ENCODE measurements around the gene ACSS2. TPM values are rescaled to one million over a fixed set of nuclear protein-coding genes. Genes with fewer than 3 reads are reported as not detected.

ACSS2 gene
- total RNA-seq, result 44.8 and 54.4 TPM in 2 replicates

GRCh38 chr20:34876406-34877282, at the start of gene ACSS2:
ACSS2 (plus strand) TSS chr20:34876612; CDS start chr20:34876646, 34 bp downstream.
- Mint-ChIP-seq H3K4me3 (peak within 1 kb of the TSS; percentile 96), H3K27me3 (no peaks in the 10 kb centered on the region), H3K27ac (peak within 1 kb of the TSS; percentile 89), H3K4me1 (peaks cover 59% of the 10 kb centered on the region), H3K9me3 (no peaks in the 10 kb centered on the region), H3K36me3 (ENCODE audit: low read depth) (peaks cover 6% of the 10 kb centered on the region)
- intact Hi-C loops (cut with micrococcal nuclease), result loop anchor here (1.0 to 5.0 kb wide), 4 partner anchors 15 to 884 kb away; partner anchors contain the start of genes GSS, MYH7B and RALY
- peak; percentile 99 for DNase-seq

- Mint-ChIP-seq H3K4me3 (no peak overlapping the region), H3K27me3 (peaks cover 28% of the 10 kb centered on the region), H3K36me3 (ENCODE audit: low read depth) (peaks cover 2% of the 10 kb centered on the region), H3K9me3 (no peaks in the 10 kb centered on the region), H3K4me1 (peaks cover 12% of the 10 kb centered on the region), H3K27ac (no peak overlapping the region)
- intact Hi-C loops (cut with micrococcal nuclease), result loop anchor here (10.0 kb wide), 1 partner anchor 446 kb away; the partner anchor contains the start of gene MMP24OS
- DNase-seq, result no peak
These were observed 47.2 kb upstream of the ACSS2 start for GRCh38 chr20:34829191-34829590.

- peaks cover 32% of the 10 kb centered on the region for H3K27me3 Mint-ChIP-seq
These were observed 44.5 kb upstream of the ACSS2 start for GRCh38 chr20:34831936-34832335.

GRCh38 chr20:34834459-34834893, 41.9 kb upstream of the ACSS2 start:
- Mint-ChIP-seq H3K27ac (no peak overlapping the region), H3K4me1 (peaks cover 2% of the 10 kb centered on the region), H3K9me3 (no peaks in the 10 kb centered on the region), H3K27me3 (peaks cover 35% of the 10 kb centered on the region), H3K4me3 (no peak overlapping the region), H3K36me3 (ENCODE audit: low read depth) (no peaks in the 10 kb centered on the region)
- no peak for DNase-seq
- intact Hi-C loops (cut with micrococcal nuclease), result loop anchor here (1.0 to 2.0 kb wide), 2 partner anchors 120 to 374 kb away; partner anchors contain the start of genes GSS and MYH7B

More at GRCh38 chr20:34831936-34832335, 44.5 kb upstream of the ACSS2 start:
- Mint-ChIP-seq H3K36me3 (ENCODE audit: low read depth) (no peaks in the 10 kb centered on the region), H3K27ac (no peak overlapping the region), H3K4me3 (no peak overlapping the region), H3K9me3 (no peaks in the 10 kb centered on the region), H3K4me1 (peaks cover 2% of the 10 kb centered on the region)
- intact Hi-C loops (cut with micrococcal nuclease), result no loop called here
- no peak for DNase-seq

GRCh38 chr20:34842143-34842542, 34.3 kb upstream of the ACSS2 start:
- no peak for DNase-seq
- no peak overlapping the region for H3K4me3 Mint-ChIP-seq
- H3K9me3 Mint-ChIP-seq, result no peaks in the 10 kb centered on the region
- peaks cover 13% of the 10 kb centered on the region for H3K27me3 Mint-ChIP-seq
- no peak overlapping the region for H3K27ac Mint-ChIP-seq
- no peaks in the 10 kb centered on the region for H3K36me3 Mint-ChIP-seq (ENCODE audit: low read depth)
- no peaks in the 10 kb centered on the region for H3K4me1 Mint-ChIP-seq
- intact Hi-C loops (cut with micrococcal nuclease), result no loop called here

GRCh38 chr20:34843421-34843820, 33.0 kb upstream of the ACSS2 start:
- peaks cover 3% of the 10 kb centered on the region for H3K36me3 Mint-ChIP-seq (ENCODE audit: low read depth)
- intact Hi-C loops (cut with micrococcal nuclease), result no loop called here

GRCh38 chr20:34848597-34848996, 27.8 kb upstream of the ACSS2 start:
- no peaks in the 10 kb centered on the region for H3K27me3 Mint-ChIP-seq
- H3K9me3 Mint-ChIP-seq, result no peaks in the 10 kb centered on the region
- intact Hi-C loops (cut with micrococcal nuclease), result no loop called here
- no peak for DNase-seq
- no peaks in the 10 kb centered on the region for H3K4me1 Mint-ChIP-seq
- H3K27ac Mint-ChIP-seq, result no peak overlapping the region
- H3K36me3 Mint-ChIP-seq (ENCODE audit: low read depth), result peaks cover 7% of the 10 kb centered on the region
- H3K4me3 Mint-ChIP-seq, result no peak overlapping the region

More at GRCh38 chr20:34843421-34843820, 33.0 kb upstream of the ACSS2 start:
- Mint-ChIP-seq H3K4me3 (no peak overlapping the region), H3K27me3 (peaks cover 13% of the 10 kb centered on the region), H3K4me1 (no peaks in the 10 kb centered on the region), H3K9me3 (no peaks in the 10 kb centered on the region), H3K27ac (no peak overlapping the region)
- DNase-seq, result no peak

GRCh38 chr20:34849778-34850177, 26.6 kb upstream of the ACSS2 start:
- Mint-ChIP-seq H3K4me3 (no peak overlapping the region), H3K4me1 (no peaks in the 10 kb centered on the region), H3K9me3 (no peaks in the 10 kb centered on the region), H3K27me3 (no peaks in the 10 kb centered on the region), H3K27ac (no peak overlapping the region), H3K36me3 (ENCODE audit: low read depth) (peaks cover 7% of the 10 kb centered on the region)
- intact Hi-C loops (cut with micrococcal nuclease), result no loop called here
- DNase-seq, result no peak

GRCh38 chr20:34850969-34851368, 25.4 kb upstream of the ACSS2 start:
- H3K27ac Mint-ChIP-seq, result no peak overlapping the region
- H3K9me3 Mint-ChIP-seq, result no peaks in the 10 kb centered on the region
- H3K4me3 Mint-ChIP-seq, result no peak overlapping the region
- DNase-seq, result no peak
- H3K36me3 Mint-ChIP-seq (ENCODE audit: low read depth), result peaks cover 7% of the 10 kb centered on the region
- H3K27me3 Mint-ChIP-seq, result no peaks in the 10 kb centered on the region
- H3K4me1 Mint-ChIP-seq, result peaks cover 2% of the 10 kb centered on the region
- intact Hi-C loops (cut with micrococcal nuclease), result no loop called here

- H3K27ac Mint-ChIP-seq, result no peak overlapping the region
- H3K4me3 Mint-ChIP-seq, result no peak overlapping the region
- DNase-seq, result no peak
- H3K9me3 Mint-ChIP-seq, result no peaks in the 10 kb centered on the region
- peaks cover 7% of the 10 kb centered on the region for H3K36me3 Mint-ChIP-seq (ENCODE audit: low read depth)
- intact Hi-C loops (cut with micrococcal nuclease), result no loop called here
- peaks cover 2% of the 10 kb centered on the region for H3K4me1 Mint-ChIP-seq
- no peaks in the 10 kb centered on the region for H3K27me3 Mint-ChIP-seq
These were observed 24.1 kb upstream of the ACSS2 start for GRCh38 chr20:34852298-34852697.

GRCh38 chr20:34859367-34859766, 17.0 kb upstream of the ACSS2 start:
- Mint-ChIP-seq H3K36me3 (ENCODE audit: low read depth) (peaks cover 8% of the 10 kb centered on the region), H3K27me3 (no peaks in the 10 kb centered on the region), H3K4me1 (peaks cover 6% of the 10 kb centered on the region), H3K4me3 (no peak overlapping the region), H3K27ac (no peak overlapping the region), H3K9me3 (no peaks in the 10 kb centered on the region)
- DNase-seq, result no peak
- intact Hi-C loops (cut with micrococcal nuclease), result no loop called here

GRCh38 chr20:34859826-34860545, 16.4 kb upstream of the ACSS2 start:
- intact Hi-C loops (cut with micrococcal nuclease), result no loop called here
- DNase-seq, result no peak
- Mint-ChIP-seq H3K9me3 (no peaks in the 10 kb centered on the region), H3K4me3 (no peak overlapping the region), H3K4me1 (peaks cover 6% of the 10 kb centered on the region), H3K27ac (no peak overlapping the region), H3K36me3 (ENCODE audit: low read depth) (peaks cover 8% of the 10 kb centered on the region), H3K27me3 (no peaks in the 10 kb centered on the region)

GRCh38 chr20:34861386-34862084, 14.9 kb upstream of the ACSS2 start:
- Mint-ChIP-seq H3K9me3 (no peaks in the 10 kb centered on the region), H3K4me3 (no peak overlapping the region), H3K4me1 (peaks cover 4% of the 10 kb centered on the region), H3K36me3 (ENCODE audit: low read depth) (peaks cover 8% of the 10 kb centered on the region), H3K27me3 (no peaks in the 10 kb centered on the region), H3K27ac (no peak overlapping the region)
- intact Hi-C loops (cut with micrococcal nuclease), result no loop called here
- DNase-seq, result no peak
